Subcutaneous adipose tissue (tissue), 4 donors: ENCODE results near the gene UBAP1L. TPM values are rescaled to one million over a fixed set of nuclear protein-coding genes. Genes with fewer than 3 reads are reported as not detected.

Experiments
- total RNA-seq, 4 donors: library from RNA; depleted of rRNA; stranded (reverse); fragments of >200 nt; gene quantifications; one replicate each; pipeline ENCODE4 v1.1.0, GENCODE V29; 2016
- TF ChIP-seq, protein P1 (sequence below): fragments of 450-650 bp; IDR thresholded peaks from one replicate; pipeline ENCODE4 v1.5.1; 2016; ENCODE audit warnings: low read depth, mild to moderate bottlenecking, control low read depth, antibody characterized with exemption, moderate library complexity

Gene UBAP1L
- total RNA-seq, 4 donors from 2014 or later = 1.3 to 5.7 (median 3.1) TPM

DNA sequence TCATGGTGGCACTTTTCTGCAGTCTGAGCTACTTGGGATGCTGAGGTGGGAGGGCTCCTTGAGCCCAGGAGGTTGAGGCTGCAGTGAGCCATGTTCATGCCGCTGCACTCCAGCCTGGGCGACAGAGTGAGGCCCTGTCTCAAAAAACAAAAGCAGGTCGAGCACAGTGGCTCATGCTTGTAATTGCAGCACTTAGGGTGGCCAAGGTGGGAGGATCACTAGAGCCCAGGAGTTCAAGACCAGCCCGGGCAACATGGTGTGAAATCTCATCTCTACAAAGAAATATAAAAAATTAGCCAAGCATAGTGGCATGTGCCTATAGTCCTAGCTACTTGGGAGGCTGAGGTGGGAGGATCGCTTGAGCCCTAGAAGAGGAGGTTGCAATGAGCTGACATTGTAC, 10.0 kb downstream of the UBAP1L start:
- TF ChIP-seq, protein P1, sequence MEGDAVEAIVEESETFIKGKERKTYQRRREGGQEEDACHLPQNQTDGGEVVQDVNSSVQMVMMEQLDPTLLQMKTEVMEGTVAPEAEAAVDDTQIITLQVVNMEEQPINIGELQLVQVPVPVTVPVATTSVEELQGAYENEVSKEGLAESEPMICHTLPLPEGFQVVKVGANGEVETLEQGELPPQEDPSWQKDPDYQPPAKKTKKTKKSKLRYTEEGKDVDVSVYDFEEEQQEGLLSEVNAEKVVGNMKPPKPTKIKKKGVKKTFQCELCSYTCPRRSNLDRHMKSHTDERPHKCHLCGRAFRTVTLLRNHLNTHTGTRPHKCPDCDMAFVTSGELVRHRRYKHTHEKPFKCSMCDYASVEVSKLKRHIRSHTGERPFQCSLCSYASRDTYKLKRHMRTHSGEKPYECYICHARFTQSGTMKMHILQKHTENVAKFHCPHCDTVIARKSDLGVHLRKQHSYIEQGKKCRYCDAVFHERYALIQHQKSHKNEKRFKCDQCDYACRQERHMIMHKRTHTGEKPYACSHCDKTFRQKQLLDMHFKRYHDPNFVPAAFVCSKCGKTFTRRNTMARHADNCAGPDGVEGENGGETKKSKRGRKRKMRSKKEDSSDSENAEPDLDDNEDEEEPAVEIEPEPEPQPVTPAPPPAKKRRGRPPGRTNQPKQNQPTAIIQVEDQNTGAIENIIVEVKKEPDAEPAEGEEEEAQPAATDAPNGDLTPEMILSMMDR = no peak

DNA sequence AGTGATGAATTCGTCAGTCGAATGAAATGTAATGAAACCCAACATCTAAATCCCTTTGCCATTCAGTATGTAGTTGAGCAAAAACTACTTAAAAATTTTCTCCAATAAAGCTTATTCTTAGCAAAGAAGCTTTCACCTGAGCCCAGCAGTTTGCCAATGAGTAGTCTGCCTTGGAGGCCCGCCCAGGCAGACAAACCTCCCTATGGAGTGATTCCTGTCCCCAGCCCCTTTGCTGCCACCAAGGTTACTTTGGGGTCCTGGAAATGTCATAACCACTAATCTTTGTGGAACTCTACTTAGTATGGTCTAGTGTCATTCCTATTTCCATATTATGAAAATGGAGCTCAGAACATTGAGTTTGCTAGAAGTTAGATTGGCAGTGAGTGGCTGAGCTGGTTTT, 12.1 kb downstream of the UBAP1L start:
- TF ChIP-seq, protein P1 = no peak

DNA sequence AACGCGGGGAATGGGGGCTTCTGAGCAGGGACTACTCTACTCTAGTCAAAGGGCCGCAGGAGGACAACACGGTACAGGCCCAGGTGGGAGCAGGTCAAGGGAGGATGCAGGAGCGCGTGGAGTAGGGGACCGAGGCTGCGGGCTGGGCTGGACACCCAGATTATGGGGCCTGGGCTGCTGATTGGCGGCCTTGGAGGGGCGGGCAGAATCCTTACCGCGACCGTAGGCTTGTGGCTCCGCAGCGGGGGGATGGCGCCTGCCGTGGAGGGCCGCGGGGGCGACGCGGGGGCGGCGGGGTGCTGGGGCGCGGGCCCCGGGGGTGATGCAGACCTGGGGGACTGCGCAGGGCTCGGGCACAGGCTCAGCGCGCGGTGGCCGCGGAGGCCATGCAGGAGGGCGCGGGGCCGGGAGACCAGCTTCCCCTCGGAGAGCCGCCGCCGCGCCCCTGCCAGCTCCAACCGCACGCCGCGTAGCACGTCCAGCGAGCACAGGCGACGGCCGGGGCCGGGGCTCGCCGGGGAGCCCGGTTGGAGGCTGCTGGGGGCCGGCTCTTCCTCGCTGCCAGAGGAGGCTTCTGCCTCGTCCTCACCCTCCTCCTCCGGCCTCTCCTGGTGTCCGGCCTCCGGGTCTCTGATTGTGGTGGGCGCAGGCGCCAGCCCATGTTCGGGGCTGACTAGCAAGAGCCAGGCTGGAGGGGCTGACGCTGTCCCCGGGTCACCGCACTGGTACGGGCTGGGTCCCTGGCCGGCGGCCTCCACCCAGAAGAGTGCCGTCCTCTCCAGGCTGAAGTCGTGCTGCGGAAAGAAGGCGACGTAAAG, 12.9 kb downstream of the UBAP1L start:
- TF ChIP-seq, protein P1 = no peak

DNA sequence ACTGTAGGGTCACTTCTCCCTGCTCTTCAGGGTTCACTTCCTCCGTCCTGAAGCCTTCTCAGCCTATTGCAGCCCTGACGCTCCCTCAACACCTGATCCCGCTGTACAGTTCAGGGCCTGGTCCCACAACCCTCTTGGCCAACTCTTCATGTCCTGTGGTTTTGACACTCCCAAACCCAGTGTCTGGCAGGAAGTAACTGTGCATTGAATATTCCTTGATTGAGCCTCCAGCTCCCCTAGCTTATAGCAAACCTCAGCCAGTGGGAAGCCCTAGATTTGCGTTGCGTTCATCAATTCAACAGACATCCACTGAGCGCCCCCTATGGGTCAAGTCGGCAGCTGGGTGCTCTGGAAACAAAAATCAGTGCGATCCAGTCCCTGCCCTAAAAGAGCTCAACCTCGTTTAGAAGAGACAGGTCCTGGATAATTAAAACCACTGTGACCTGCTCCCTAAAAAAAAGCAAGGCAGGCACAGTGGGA, 13.5 kb downstream of the UBAP1L start:
- TF ChIP-seq, protein P1 = no peak

DNA sequence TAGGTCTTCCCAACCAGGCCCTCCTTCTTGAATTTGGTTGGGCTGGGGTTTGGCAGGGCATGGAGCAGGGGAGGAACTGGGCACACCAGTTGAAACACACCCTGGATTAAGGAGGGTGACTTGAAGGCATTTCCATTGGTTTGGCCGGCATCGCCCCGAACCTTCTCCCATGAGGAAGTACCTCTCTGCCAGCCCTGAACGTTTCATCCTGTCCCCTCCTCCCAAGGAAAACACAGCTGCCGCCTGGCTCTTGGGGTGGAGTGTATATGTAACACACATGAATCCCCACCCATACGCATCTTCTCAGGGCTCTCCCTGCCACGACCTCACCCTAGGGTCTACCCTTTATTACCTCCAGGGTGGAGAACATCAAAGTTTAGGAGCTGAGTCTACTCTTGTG, 14.6 kb downstream of the UBAP1L start:
- TF ChIP-seq, protein P1 = no peak

DNA sequence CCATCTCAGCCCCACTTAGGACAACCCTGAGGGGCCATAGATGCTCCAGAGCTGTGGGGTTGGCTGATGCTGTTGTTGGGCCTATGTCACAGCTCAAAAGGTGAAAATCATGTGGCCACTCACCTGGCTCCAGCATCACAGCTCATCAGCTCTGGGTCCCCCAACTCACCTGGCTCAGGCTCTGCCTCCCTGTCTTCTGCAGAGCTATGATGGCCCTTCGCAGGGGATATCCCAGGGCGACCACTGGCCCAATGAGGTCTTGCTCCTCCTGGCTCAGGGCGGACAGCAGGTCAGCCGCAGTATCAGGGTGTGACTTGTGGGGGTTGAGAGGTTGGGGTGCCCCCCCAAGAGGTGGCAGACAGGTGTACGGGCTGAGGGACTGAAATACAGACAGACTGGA, 15.7 kb downstream of the UBAP1L start:
- TF ChIP-seq, protein P1 = no peak

DNA sequence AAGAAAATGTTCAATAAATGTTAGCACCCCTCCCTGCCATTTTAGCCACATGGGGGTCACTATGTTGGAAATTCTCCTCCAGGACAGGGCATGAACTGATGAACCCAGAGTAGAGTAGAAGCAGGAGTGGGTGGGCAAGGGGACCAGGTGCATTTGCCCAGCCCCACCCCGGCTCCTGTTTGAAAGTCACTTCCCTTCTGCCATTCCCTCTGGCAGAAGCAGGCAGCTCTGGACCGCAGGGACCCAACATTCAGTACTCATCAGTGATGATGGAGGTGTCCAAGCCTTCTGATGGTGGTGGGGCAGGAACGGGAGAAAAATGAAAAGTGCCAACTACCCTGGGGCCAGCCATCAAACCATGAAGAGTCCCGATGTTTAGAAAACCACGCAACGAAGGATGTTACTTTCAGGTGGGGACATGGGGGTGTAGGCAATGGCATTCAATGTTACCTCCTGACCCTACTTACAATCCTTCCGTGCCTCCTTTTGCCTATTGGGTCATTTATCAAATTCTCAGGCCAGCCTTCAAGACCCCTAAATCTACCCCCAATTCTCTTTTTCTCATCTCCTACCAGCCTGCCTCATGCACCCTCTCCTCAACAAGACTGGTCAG, 17.2 kb downstream of the UBAP1L start:
- TF ChIP-seq, protein P1 = no peak
